ENCODE data around the gene OR8D1.
"Not testable (repeated sequence)": the region's sequence is repeated elsewhere in the genome, so short reads cannot be mapped to it uniquely, and the experiment has no call there.

The OR8D1 gene

DNA sequence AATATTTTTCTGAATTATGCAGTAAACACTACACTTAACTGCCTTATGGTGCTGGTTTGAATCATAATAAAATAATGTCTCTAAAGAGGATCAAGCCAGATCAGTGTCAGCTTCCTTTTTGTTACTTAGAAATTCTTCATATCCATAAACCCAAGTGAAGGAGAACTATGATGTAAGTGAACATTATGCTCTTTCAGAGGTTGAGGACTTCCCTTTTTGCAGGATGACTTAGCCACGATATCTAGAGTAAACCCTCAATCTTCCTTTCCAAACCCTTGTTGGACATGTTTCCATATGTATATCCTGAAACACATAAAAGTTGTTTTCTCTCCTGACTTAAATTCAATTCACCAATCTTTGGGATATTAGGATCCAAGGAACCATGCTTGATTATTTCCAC, 19.1 kb downstream of the OR8D1 start:
- H3K27ac ChIP-seq, result no peak overlapping the region
- TF ChIP-seq, protein P1, sequence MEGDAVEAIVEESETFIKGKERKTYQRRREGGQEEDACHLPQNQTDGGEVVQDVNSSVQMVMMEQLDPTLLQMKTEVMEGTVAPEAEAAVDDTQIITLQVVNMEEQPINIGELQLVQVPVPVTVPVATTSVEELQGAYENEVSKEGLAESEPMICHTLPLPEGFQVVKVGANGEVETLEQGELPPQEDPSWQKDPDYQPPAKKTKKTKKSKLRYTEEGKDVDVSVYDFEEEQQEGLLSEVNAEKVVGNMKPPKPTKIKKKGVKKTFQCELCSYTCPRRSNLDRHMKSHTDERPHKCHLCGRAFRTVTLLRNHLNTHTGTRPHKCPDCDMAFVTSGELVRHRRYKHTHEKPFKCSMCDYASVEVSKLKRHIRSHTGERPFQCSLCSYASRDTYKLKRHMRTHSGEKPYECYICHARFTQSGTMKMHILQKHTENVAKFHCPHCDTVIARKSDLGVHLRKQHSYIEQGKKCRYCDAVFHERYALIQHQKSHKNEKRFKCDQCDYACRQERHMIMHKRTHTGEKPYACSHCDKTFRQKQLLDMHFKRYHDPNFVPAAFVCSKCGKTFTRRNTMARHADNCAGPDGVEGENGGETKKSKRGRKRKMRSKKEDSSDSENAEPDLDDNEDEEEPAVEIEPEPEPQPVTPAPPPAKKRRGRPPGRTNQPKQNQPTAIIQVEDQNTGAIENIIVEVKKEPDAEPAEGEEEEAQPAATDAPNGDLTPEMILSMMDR (conservative IDR thresholded peaks at IDR 0.05), result no peak

DNA sequence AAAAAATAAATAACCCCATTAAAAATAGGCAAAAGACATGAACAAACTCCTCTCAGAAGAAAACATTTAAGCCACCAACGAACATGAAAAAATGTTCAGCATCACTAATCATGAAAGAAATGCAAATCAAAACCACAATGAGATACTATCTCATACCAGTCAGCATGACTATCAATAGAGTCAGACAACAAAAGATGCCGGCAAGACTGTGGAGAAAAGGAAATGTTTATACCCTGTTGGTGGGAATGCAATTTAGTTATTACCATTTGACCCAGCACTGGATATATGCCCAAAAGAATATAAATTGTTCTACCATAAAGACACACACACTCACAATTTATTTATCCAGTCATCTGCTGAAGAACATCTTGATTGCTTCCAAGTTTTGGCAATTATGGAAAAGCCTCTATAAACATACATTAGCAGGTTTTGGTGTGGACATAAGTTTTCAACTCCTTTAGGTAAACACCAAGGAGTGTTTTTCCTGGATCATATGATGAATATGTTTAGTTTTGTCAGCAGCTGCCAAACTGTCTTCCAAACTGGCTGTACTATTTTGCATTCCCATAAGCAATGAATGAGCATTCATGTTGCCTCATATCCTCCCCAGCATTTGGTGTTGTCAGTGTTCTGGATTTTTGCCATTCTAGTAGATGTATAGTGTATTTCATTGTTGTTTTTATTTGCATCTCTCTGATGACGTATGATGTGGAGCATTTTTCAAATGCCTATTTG, 28.0 kb downstream of the OR8D1 start:
- no peak overlapping the region for H3K27ac ChIP-seq

DNA sequence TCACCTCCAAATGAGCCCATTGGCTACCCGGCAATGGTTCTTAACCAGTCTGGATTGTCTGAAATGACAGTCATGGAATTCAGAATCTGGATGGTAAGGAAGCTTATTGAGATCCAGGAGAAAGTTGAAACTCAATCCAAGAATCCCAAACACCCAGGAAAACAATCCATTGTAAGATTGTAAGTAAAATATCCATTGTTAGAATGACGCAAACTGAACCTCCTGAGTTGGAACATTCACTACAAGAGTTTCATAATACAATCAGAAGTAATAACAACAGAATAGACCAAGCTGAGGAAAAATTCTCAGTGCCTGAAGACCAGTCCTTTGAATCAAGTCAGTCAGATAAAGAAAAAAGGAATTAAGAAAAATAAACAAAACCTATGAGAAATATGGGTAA, 35.5 kb downstream of the OR8D1 start:
- H3K27ac ChIP-seq, result no peak overlapping the region
- TF ChIP-seq, protein P1 (conservative IDR thresholded peaks at IDR 0.05), result no peak

More for the DNA sequence above, 28.0 kb downstream of the OR8D1 start:
- TF ChIP-seq, protein P1 (conservative IDR thresholded peaks at IDR 0.05), result no peak

DNA sequence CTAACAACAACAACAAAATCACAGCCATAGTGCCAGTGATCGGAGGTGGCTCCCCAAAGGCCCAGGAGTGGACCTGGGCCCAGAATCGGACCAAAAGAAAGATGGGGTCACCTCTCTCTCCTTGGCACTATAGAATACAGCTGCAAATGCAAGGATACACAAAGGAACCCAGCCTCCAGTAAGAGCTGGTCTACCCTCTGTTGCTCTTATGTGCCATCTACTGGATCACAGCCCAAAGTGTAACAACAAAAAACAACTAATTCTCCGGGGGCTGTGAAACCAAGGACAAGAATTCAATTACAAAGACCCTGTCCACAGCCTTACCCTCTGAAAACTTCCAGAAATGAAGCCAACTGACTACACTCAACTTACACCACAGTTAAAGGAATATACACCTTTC, 35.9 kb downstream of the OR8D1 start:
- no peak overlapping the region for H3K27ac ChIP-seq
- TF ChIP-seq, protein P1 (conservative IDR thresholded peaks at IDR 0.05), result no peak

DNA sequence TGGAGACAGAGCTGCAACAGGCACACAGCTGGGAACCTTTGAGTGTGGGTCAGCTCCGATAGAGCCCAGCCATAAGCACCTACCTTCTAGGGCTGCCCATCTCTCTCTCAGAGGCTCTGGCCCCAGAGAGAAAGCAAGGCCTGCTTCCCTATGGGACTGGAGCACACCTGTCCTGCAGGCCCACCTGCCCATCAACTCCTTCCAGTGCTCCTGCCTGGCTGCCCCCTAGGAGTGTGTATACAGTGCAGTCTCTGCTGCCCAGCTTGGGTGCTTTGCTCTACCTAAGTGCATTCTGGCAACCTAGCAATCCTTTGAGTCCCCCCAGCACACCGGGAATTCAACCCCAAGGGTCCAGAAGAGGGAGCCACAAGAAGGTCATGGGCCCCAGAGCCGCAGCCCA, 36.5 kb downstream of the OR8D1 start:
- H3K27ac ChIP-seq, result no peak overlapping the region
- TF ChIP-seq, protein P1 (conservative IDR thresholded peaks at IDR 0.05), result no peak

DNA sequence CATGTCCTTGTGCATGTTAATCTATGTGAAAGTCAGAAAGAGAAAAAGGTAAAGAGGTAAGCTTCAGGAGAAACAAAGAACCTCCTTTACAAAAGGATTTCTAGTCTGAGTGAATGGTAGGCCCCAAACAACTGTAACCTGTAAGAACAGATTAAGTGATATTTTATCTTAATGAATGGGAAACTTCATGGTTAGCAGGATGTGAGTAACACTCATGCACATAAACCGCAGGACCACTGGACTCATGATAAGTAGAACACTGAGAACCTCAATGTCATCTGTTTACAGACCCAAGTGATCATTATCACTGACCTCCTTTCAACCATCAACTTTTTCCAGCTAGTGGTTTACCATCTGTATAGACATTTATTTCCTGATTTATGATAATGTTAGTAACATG, 37.7 kb downstream of the OR8D1 start:
- H3K27ac ChIP-seq, result no peak overlapping the region
- TF ChIP-seq, protein P1 (conservative IDR thresholded peaks at IDR 0.05), result no peak

DNA sequence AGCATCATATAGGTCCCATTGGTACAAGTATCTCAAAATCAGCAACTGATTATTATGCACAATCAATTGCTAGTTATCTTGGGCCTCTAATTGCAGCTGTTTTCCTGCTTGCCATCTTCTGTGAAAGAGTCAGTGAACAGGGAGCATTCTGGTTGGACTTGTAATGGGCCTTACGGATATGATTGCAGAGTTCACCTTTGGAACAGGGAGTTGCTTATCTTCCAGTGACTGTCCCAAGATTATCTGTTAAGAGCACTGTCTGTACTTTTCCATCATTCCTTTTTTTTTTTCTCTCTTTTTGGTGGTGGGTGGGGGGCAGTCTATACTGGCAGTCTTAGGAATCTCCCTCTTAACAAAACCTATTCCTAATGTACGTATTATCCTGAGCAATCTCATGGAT, 39.7 kb downstream of the OR8D1 start:
- TF ChIP-seq, protein P1 (conservative IDR thresholded peaks at IDR 0.05), result no peak
- H3K27ac ChIP-seq, result no peak overlapping the region

DNA sequence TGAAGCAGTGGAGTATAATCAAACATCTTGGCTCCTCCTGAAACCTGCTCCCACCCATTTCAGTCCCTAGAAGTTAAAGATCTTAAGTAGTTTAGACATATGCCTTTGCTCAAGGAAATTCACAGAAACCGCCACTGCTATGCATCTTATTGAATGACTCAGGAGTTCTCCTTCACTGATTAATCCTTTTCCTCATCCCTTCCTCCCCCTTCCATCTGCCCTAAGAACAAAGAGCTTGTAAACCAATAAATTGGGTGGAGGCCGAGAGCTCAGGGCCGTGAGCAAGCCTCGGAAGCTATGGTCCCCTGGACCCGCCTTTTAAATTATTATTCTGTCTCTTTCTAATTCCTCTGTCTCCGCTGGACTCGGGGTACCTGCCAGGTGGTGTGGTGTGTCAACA, 42.9 kb downstream of the OR8D1 start:
- H3K27ac ChIP-seq, result not testable (repeated sequence)

DNA sequence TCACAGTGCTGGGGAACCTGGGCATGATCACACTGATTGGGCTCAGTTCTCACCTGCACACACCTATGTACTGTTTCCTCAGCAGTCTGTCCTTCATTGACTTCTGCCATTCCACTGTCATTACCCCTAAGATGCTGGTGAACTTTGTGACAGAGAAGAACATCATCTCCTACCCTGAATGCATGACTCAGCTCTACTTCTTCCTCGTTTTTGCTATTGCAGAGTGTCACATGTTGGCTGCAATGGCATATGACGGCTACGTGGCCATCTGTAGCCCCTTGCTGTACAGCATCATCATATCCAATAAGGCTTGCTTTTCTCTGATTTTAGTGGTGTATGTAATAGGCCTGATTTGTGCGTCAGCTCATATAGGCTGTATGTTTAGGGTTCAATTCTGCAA, 48.7 kb downstream of the OR8D1 start:
- not testable (repeated sequence) for H3K27ac ChIP-seq

All from VCaP (cell line).